CD4-positive, alpha-beta T cell treated with Interferon gamma for 1 hour (primary cell): Measurements from ENCODE around the gene FCRL1.

Source experiments
- DNase-seq: peaks from one replicate; pipeline ENCODE4 v3.0.0-alpha.2; 2020

The FCRL1 gene

GRCh38 chr1:157799996-157800395 is 19.9 kb downstream of the FCRL1 start:
- no peak for DNase-seq

GRCh38 chr1:157798211-157798610 is 21.7 kb downstream of the FCRL1 start:
- DNase-seq: no peak

GRCh38 chr1:157785248-157785647 is 34.7 kb downstream of the FCRL1 start:
- no peak for DNase-seq

- no peak for DNase-seq
Measured at GRCh38 chr1:157784801-157785200, 35.1 kb downstream of the FCRL1 start.

GRCh38 chr1:157782931-157783330 is 37.0 kb downstream of the FCRL1 start:
- no peak for DNase-seq

- DNase-seq: no peak
Measured at GRCh38 chr1:157781048-157781447, 38.9 kb downstream of the FCRL1 start.

- no peak for DNase-seq
Measured at GRCh38 chr1:157776971-157777391, 42.9 kb downstream of the FCRL1 start, which contains the start of gene FCRL2. TSS of gene FCRL2 (minus strand) at chr1:157777132. CDS start at chr1:157777073, 59 bp downstream.

GRCh38 chr1:157775101-157775870 is 44.6 kb downstream of the FCRL1 start:
- DNase-seq: no peak

- DNase-seq: no peak
Measured at GRCh38 chr1:157774412-157774811, 45.5 kb downstream of the FCRL1 start.

- DNase-seq: peak; percentile 25
Measured at GRCh38 chr1:157773493-157774350, 46.2 kb downstream of the FCRL1 start.

GRCh38 chr1:157771661-157772425 is 48.1 kb downstream of the FCRL1 start:
- DNase-seq: no peak

GRCh38 chr1:157770442-157771043 is 49.4 kb downstream of the FCRL1 start:
- DNase-seq: no peak

GRCh38 chr1:157766792-157767191 is 53.1 kb downstream of the FCRL1 start:
- DNase-seq: no peak

GRCh38 chr1:157758018-157758417 is 61.9 kb downstream of the FCRL1 start:
- DNase-seq: no peak

GRCh38 chr1:157753611-157754010 is 66.3 kb downstream of the FCRL1 start:
- no peak for DNase-seq

- no peak for DNase-seq
Measured at GRCh38 chr1:157751283-157751682, 68.6 kb downstream of the FCRL1 start.

GRCh38 chr1:157748262-157748817 is 71.6 kb downstream of the FCRL1 start:
- no peak for DNase-seq
